A549 treated with AZD9567 at 1 μM for 4 hours (cell line): ENCODE data around the gene PSD4. TPM values are rescaled to one million over a fixed set of nuclear protein-coding genes. Genes with fewer than 3 reads are reported as not detected.

Source experiments
- total RNA-seq: library from RNA; stranded (reverse); fragments of 200-300 nt; extraction: Qiagen RNA extraction; gene quantifications from 5 replicates; pipeline ENCODE4 v1.2.3, GENCODE V29; 2022; ENCODE audit not compliant: insufficient read depth

PSD4 gene
- 8.6 to 12.8 TPM (median 10.3 TPM) in 5 replicates for total RNA-seq

GRCh38 chr2:113173542-113174375, at the start of gene PSD4:
PSD4 (plus strand) TSS chr2:113173971; CDS start chr2:113182457, 8,486 bp downstream.

GRCh38 chr2:113126845-113127645, 46.7 kb upstream of the PSD4 start, which contains the start of gene IL1RN:
IL1RN (plus strand) TSS chr2:113127598; CDS start chr2:113127625, 27 bp downstream.

Other genes with a start within 250 kb of the PSD4 start
- gene IL36G, start 196.0 kb upstream of the PSD4 start, total RNA-seq = 0.16 TPM in 1 of 5 replicates, not detected in the others
- not detected in 5 replicates for gene IL36A, start 168.5 kb upstream of the PSD4 start, total RNA-seq
- gene IL36B, start 121.1 kb upstream of the PSD4 start, total RNA-seq = 0.10 to 0.17 TPM (median 0.15 TPM) in 3 of 5 replicates, not detected in the others
- gene IL36RN, start 114.8 kb upstream of the PSD4 start, total RNA-seq = 0.02 TPM in 1 of 5 replicates, not detected in the others
- gene IL1F10, start 106.0 kb upstream of the PSD4 start, total RNA-seq = not detected in 5 replicates
- gene IL1RN, start 46.4 kb upstream of the PSD4 start, total RNA-seq = 0.18 to 0.39 TPM (median 0.32 TPM) in 4 of 5 replicates, not detected in the other
- gene PAX8, start 105.0 kb downstream of the PSD4 start, total RNA-seq = 0.50 to 0.86 TPM (median 0.64 TPM) in 4 of 5 replicates, not detected in the other